ENCODE results near the gene SCGB3A1. TPM values are rescaled to one million over a fixed set of nuclear protein-coding genes. Genes with fewer than 3 reads are reported as not detected.

The SCGB3A1 gene
- total and polyA plus RNA-seq, 9 of the 15 experiments (the other 6 are each of a cell fraction or from before 2014, with no cell fraction given): 0.33 TPM; not detected in 8

DNA sequence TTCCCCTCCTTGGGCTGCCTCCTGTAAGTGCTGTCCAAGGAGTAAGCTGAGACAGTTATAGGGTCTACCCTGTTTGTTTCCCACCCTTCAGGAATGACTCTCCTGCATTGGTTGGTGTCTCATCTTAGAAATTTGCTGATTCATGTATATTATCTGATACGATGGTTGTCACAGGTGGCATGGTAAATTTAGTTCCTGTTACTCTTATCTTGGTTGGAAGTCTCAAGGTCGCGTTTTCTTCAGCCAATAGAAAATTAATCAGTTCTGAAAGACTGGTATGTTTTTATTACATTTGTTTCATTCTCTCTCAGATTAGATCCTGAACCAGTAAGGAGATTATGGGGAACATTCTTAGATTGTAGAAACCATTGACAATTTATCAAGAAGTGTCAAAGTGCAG is 42.7 kb downstream of the SCGB3A1 start:
- H3K79me2 ChIP-seq (ENCODE audit: control insufficient read depth, insufficient read depth, low read length): peaks cover 62% of the 10 kb centered on the region
- peaks cover 47% of the 10 kb centered on the region for H3K36me3 ChIP-seq (ENCODE audit: control insufficient read depth, insufficient read depth, low read length)
- H3K4me2 ChIP-seq (ENCODE audit: insufficient read depth, low read length): peak overlapping the region; percentile 46; the same call in 1 of the 2 replicates
- H3K4me1 ChIP-seq (replicated peaks in 1 of 2; ENCODE audit: control insufficient read depth in 2 of 2, insufficient read depth in 2 of 2, low read length in 2 of 2): peaks cover 13 to 23% of the 10 kb centered on the region in 2 experiments; a peak in 4 of 5 replicates
- no peaks in the 10 kb centered on the region; the same call in 1 of the 2 replicates for H4K20me1 ChIP-seq (replicated peaks; ENCODE audit: control insufficient read depth, insufficient read depth, low read length)
- intact Hi-C loops (cut with micrococcal nuclease): no loop called here
- 0% methylated on average over 3 of the region's 3 CpGs for WGBS (ENCODE audit: insufficient coverage, low coverage, missing lambda C conversion rate)
- peak overlapping the region in 1 of 2 experiments; percentile 59; a peak in 1 of 4 replicates for H3K9ac ChIP-seq (ENCODE audit: insufficient read depth in 1 of 2, low read depth in 2 of 2, low read length in 2 of 2)
- CTCF ChIA-PET (ENCODE audit: low intra/inter-chr PET ratio): no interaction called here
- H3K9me1 ChIP-seq (ENCODE audit: control insufficient read depth, insufficient read depth, low read length): no peaks in the 10 kb centered on the region
- DNase-seq (ENCODE audit: extremely low read depth in 1 of 4, low spot score in 3 of 4) (peak in 2 of 4 experiments; percentile 17 to 20), ATAC-seq (peak; percentile 45; the same call in 2 of the 3 replicates), FAIRE-seq (no peak)
- H3K27me3 ChIP-seq (ENCODE audit: control insufficient read depth in 2 of 2, insufficient read depth in 2 of 2, low read length in 2 of 2): no peaks in the 10 kb centered on the region
- in situ Hi-C loops (cut with MboI): no loop called here
- H3K27ac ChIP-seq (ENCODE audit: extremely low read depth, low read depth, low read length): peak overlapping the region; percentile 31; the same call in 1 of the 3 replicates
- no peak overlapping the region for H2AFZ ChIP-seq (ENCODE audit: low read depth, low read length)
- H3K9me3 ChIP-seq (replicated peaks; ENCODE audit: control insufficient read depth, insufficient read depth, low read depth, low read length): no peaks in the 10 kb centered on the region
- POLR2A ChIA-PET: no interaction called here
- no TSS peak for BruUV-seq (replicated peaks)
- H3K4me3 ChIP-seq: no peak overlapping the region
- TF ChIP-seq KDM4B (IDR thresholded peaks at IDR 0.05; ENCODE audit: borderline replicate concordance in 2 of 2, low read depth in 1 of 2) (no peak), MTA3 (IDR thresholded peaks at IDR 0.05; ENCODE audit: borderline replicate concordance) (no peak), ZNF778 (CRISPR knock-in tag; IDR thresholded peaks at IDR 0.05) (no peak), JUND (IDR thresholded peaks at IDR 0.05; ENCODE audit: borderline replicate concordance, low read depth, low read length) (no peak), JUND (tag; IDR thresholded peaks at IDR 0.05; ENCODE audit: borderline replicate concordance, low read depth, low read length) (peak; percentile 17; the same call in 1 of the 3 replicates), TAL1 (IDR thresholded peaks at IDR 0.05) (peak; percentile 31; the same call in 1 of the 2 replicates)
- TF ChIP-seq, protein P1, sequence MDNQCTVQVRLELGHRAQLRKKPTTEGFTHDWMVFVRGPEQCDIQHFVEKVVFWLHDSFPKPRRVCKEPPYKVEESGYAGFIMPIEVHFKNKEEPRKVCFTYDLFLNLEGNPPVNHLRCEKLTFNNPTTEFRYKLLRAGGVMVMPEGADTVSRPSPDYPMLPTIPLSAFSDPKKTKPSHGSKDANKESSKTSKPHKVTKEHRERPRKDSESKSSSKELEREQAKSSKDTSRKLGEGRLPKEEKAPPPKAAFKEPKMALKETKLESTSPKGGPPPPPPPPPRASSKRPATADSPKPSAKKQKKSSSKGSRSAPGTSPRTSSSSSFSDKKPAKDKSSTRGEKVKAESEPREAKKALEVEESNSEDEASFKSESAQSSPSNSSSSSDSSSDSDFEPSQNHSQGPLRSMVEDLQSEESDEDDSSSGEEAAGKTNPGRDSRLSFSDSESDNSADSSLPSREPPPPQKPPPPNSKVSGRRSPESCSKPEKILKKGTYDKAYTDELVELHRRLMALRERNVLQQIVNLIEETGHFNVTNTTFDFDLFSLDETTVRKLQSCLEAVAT (IDR thresholded peaks at IDR 0.05): no peak
- TF ChIP-seq, protein P2, sequence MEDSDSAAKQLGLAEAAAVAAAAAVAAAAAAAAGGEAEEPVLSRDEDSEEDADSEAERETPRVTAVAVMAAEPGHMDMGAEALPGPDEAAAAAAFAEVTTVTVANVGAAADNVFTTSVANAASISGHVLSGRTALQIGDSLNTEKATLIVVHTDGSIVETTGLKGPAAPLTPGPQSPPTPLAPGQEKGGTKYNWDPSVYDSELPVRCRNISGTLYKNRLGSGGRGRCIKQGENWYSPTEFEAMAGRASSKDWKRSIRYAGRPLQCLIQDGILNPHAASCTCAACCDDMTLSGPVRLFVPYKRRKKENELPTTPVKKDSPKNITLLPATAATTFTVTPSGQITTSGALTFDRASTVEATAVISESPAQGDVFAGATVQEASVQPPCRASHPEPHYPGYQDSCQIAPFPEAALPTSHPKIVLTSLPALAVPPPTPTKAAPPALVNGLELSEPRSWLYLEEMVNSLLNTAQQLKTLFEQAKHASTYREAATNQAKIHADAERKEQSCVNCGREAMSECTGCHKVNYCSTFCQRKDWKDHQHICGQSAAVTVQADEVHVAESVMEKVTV (CRISPR knock-in tag; IDR thresholded peaks at IDR 0.05): no peak
- TF ChIP-seq, protein P3, sequence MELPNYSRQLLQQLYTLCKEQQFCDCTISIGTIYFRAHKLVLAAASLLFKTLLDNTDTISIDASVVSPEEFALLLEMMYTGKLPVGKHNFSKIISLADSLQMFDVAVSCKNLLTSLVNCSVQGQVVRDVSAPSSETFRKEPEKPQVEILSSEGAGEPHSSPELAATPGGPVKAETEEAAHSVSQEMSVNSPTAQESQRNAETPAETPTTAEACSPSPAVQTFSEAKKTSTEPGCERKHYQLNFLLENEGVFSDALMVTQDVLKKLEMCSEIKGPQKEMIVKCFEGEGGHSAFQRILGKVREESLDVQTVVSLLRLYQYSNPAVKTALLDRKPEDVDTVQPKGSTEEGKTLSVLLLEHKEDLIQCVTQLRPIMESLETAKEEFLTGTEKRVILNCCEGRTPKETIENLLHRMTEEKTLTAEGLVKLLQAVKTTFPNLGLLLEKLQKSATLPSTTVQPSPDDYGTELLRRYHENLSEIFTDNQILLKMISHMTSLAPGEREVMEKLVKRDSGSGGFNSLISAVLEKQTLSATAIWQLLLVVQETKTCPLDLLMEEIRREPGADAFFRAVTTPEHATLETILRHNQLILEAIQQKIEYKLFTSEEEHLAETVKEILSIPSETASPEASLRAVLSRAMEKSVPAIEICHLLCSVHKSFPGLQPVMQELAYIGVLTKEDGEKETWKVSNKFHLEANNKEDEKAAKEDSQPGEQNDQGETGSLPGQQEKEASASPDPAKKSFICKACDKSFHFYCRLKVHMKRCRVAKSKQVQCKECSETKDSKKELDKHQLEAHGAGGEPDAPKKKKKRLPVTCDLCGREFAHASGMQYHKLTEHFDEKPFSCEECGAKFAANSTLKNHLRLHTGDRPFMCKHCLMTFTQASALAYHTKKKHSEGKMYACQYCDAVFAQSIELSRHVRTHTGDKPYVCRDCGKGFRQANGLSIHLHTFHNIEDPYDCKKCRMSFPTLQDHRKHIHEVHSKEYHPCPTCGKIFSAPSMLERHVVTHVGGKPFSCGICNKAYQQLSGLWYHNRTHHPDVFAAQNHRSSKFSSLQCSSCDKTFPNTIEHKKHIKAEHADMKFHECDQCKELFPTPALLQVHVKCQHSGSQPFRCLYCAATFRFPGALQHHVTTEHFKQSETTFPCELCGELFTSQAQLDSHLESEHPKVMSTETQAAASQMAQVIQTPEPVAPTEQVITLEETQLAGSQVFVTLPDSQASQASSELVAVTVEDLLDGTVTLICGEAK (IDR thresholded peaks at IDR 0.05): no peak
- TF ChIP-seq, protein P3 (CRISPR knock-in tag; IDR thresholded peaks at IDR 0.05): no peak
